GM23338 (cell line): ENCODE data around the gene LIAS. TPM values are rescaled to one million over a fixed set of nuclear protein-coding genes. Genes with fewer than 3 reads are reported as not detected.

Experiments
- ATAC-seq: fragments of 200-7000 bp; cut with Tn5 transposase; 3 replicates; pipeline ENCODE4 v1.9.1; 2020
- DNase-seq: peaks from one replicate; pipeline ENCODE4 v3.0.0-alpha.2; 2015; ENCODE audit warnings: low spot score
- H2AFZ ChIP-seq: fragments of 200-600 bp; sonication (generic); 2 replicates; pipeline ENCODE4 v1.8.0; 2016; ENCODE audit warnings: antibody characterized with exemption, mild to moderate bottlenecking, moderate library complexity
- H3F3A ChIP-seq: fragments of 200-600 bp; sonication (generic); replicated peaks from 2 replicates; pipeline ENCODE4 v1.8.0; 2017; ENCODE audit warnings: antibody characterized with exemption, mixed run types, low read depth
- H3K27ac ChIP-seq: fragments of 200-600 bp; sonication (generic); 2 replicates; pipeline ENCODE4 v1.6.1; 2016; ENCODE audit warnings: low read depth
- H3K27me3 ChIP-seq: fragments of 200-600 bp; sonication (generic); 2 replicates; pipeline ENCODE4 v1.8.0; 2016; ENCODE audit warnings: mild to moderate bottlenecking, mixed run types, moderate library complexity; ENCODE audit not compliant: insufficient read depth
- H3K36me3 ChIP-seq: fragments of 200-600 bp; sonication (generic); 2 replicates; pipeline ENCODE4 v1.8.0; 2016; ENCODE audit warnings: mild to moderate bottlenecking; ENCODE audit not compliant: insufficient read depth
- H3K4me1 ChIP-seq: fragments of 200-600 bp; sonication (generic); 2 replicates; pipeline ENCODE4 v1.8.0; 2016; ENCODE audit warnings: mild to moderate bottlenecking, moderate library complexity; ENCODE audit not compliant: insufficient read depth
- H3K4me2 ChIP-seq: fragments of 200-600 bp; sonication (generic); 2 replicates; pipeline ENCODE4 v1.7.1; 2017; ENCODE audit warnings: mixed run types
- H3K4me3 ChIP-seq: fragments of 200-600 bp; sonication (generic); 2 replicates; pipeline ENCODE4 v1.6.1; 2016; ENCODE audit warnings: mixed run types
- H3K79me2 ChIP-seq: fragments of 200-600 bp; sonication (generic); replicated peaks from 2 replicates; pipeline ENCODE4 v1.8.0; 2017; ENCODE audit warnings: mild to moderate bottlenecking; ENCODE audit not compliant: insufficient read depth
- H3K9me2 ChIP-seq: fragments of 200-600 bp; sonication (generic); 2 replicates; pipeline ENCODE4 v1.8.0; 2017; ENCODE audit not compliant: insufficient read depth
- H4K20me1 ChIP-seq: fragments of 200-600 bp; sonication (generic); replicated peaks from 2 replicates; pipeline ENCODE4 v1.8.0; 2017; ENCODE audit warnings: mild to moderate bottlenecking; ENCODE audit not compliant: insufficient read depth
- H3K27ac Mint-ChIP-seq: 2 replicates; pipeline ENCODE4 v1.8.0; 2020; ENCODE audit warnings: inconsistent platforms, mild to moderate bottlenecking, moderate library complexity, mixed read lengths
- H3K27me3 Mint-ChIP-seq: 3 replicates; pipeline ENCODE4 v1.8.0; 2022; ENCODE audit warnings: low read depth, mild to moderate bottlenecking, moderate library complexity, mixed read lengths, inconsistent platforms; ENCODE audit not compliant: insufficient read depth, poor library complexity
- H3K36me3 Mint-ChIP-seq: 3 replicates; pipeline ENCODE4 v1.8.0; 2021; ENCODE audit warnings: low read depth, mild to moderate bottlenecking, inconsistent platforms, moderate library complexity, mixed read lengths
- H3K4me1 Mint-ChIP-seq: 3 replicates; pipeline ENCODE4 v1.8.0; 2020; ENCODE audit warnings: mild to moderate bottlenecking, inconsistent platforms, mixed read lengths
- H3K4me3 Mint-ChIP-seq: 3 replicates; pipeline ENCODE4 v1.8.0; 2021; ENCODE audit warnings: moderate library complexity, mild to moderate bottlenecking, inconsistent platforms, mixed read lengths
- H3K9me3 Mint-ChIP-seq: 3 replicates; pipeline ENCODE4 v1.8.0; 2020; ENCODE audit warnings: moderate library complexity, mild to moderate bottlenecking, inconsistent platforms, mixed read lengths
- CREB1 ChIP-seq: fragments of 250-450 bp; sonication (Bioruptor Pico); IDR thresholded peaks from 2 replicates; pipeline ENCODE4 v1.5.0; 2020; ENCODE audit warnings: low read depth, mild to moderate bottlenecking, moderate library complexity
- EZH2 ChIP-seq: fragments of 200-600 bp; sonication (generic); IDR thresholded peaks from one replicate; pipeline ENCODE4 v1.8.0; 2017; ENCODE audit warnings: antibody characterized with exemption, mild to moderate bottlenecking, low read depth; ENCODE audit not compliant: unreplicated experiment
- EZH2phosphoT487 ChIP-seq: fragments of 200-600 bp; sonication (generic); IDR thresholded peaks from one replicate; pipeline ENCODE4 v1.8.1; 2018; ENCODE audit warnings: antibody characterized with exemption; ENCODE audit not compliant: unreplicated experiment
- JUNB ChIP-seq: IDR thresholded peaks from one replicate; pipeline ENCODE4 v1.6.1; 2016; ENCODE audit warnings: antibody characterized with exemption; ENCODE audit not compliant: unreplicated experiment
- NANOG ChIP-seq: IDR thresholded peaks from 2 replicates; pipeline ENCODE4 v1.6.1; 2016; ENCODE audit warnings: antibody characterized with exemption, borderline replicate concordance
- POLR2AphosphoS5 ChIP-seq: IDR thresholded peaks from 2 replicates; pipeline ENCODE4 v1.6.1; 2016; ENCODE audit warnings: antibody characterized with exemption, low read depth
- REST ChIP-seq: IDR thresholded peaks from one replicate; pipeline ENCODE4 v1.6.1; 2018; ENCODE audit warnings: antibody characterized with exemption; ENCODE audit not compliant: unreplicated experiment
- STAT1 ChIP-seq: IDR thresholded peaks from one replicate; pipeline ENCODE4 v1.6.1; 2016; ENCODE audit warnings: antibody characterized with exemption; ENCODE audit not compliant: unreplicated experiment
- ZNF114 ChIP-seq: fragments of 250-450 bp; sonication (Bioruptor Pico); IDR thresholded peaks from 2 replicates; pipeline ENCODE4 v1.5.0; 2020; ENCODE audit warnings: mild to moderate bottlenecking, moderate library complexity
- ZNF331 ChIP-seq: fragments of 250-450 bp; sonication (Bioruptor Pico); IDR thresholded peaks from 2 replicates; pipeline ENCODE4 v1.5.0; 2020; ENCODE audit warnings: low read depth, mild to moderate bottlenecking, moderate library complexity
- polyA plus RNA-seq: library from polyadenylated mRNA; unstranded; fragments of >200 nt; fragmentation: Nextera tagmentation; extraction: Ambion mirVana; gene quantifications from 2 replicates; pipeline ENCODE4 v1.2.1, GENCODE V29; 2016
- total RNA-seq: library from RNA; depleted of rRNA; stranded (reverse); fragments of >200 nt; shearing (Covaris generic); gene quantifications from 2 replicates; pipeline ENCODE4 v1.2.3, GENCODE V29; 2014
- TF ChIP-seq, protein P1 (sequence below): fragments of 250-450 bp; sonication (Bioruptor Pico); IDR thresholded peaks from 2 replicates; pipeline ENCODE4 v1.5.0; 2020; ENCODE audit warnings: mild to moderate bottlenecking, moderate library complexity
- TF ChIP-seq, protein P2 (sequence below), 2 experiments: fragments of 200-600 bp in 1 of 2; sonication (generic) in 1 of 2; conservative IDR thresholded peaks; 2 replicates each; pipeline versions ENCODE4 v1.5.1 to v1.6.1; 2016 to 2017; ENCODE audit warnings: antibody characterized with exemption in 2 of 2, low read depth in 2 of 2, mild to moderate bottlenecking in 2 of 2, moderate library complexity in 1 of 2
- TF ChIP-seq, protein P3 (sequence below): IDR thresholded peaks from 2 replicates; pipeline ENCODE4 v1.6.1; 2016; ENCODE audit warnings: antibody characterized with exemption

LIAS gene
- total and polyA plus RNA-seq, 2 experiments from 2014 or later: 17.5 to 18.7 TPM

DNA sequence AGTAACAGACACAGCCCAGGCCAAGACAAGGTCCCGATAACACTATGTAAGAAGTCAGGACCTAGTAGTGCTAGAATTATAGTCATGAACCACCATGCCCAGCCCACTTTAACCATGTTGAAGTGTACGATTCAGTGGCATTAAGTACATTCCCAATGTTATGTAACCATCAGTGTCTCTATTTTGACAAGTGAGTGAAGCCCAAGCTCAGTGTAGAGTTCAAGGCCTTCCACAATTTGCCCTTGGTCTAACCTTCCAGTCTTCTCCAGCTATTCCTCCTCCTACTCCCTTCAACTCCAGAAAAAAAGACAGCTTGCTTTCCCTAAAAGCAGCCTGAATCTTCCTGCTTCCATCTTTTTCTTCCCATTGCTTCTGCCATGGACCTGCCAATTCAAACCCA, 31.5 kb downstream of the LIAS start:
- Mint-ChIP-seq H3K36me3 (no peaks in the 10 kb centered on the region; the same call in 2 of the 3 replicates), H3K27me3 (no peaks in the 10 kb centered on the region), H3K4me3 (no peak overlapping the region), H3K27ac (no peak overlapping the region), H3K4me1 (no peaks in the 10 kb centered on the region), H3K9me3 (no peaks in the 10 kb centered on the region; the same call in 2 of the 3 replicates)
- no peaks in the 10 kb centered on the region for H3K27me3 ChIP-seq
- no peak overlapping the region for H2AFZ ChIP-seq
- H3K9me2 ChIP-seq: no peaks in the 10 kb centered on the region
- H3K4me2 ChIP-seq: no peak overlapping the region
- H3K36me3 ChIP-seq: no peaks in the 10 kb centered on the region
- no peak for DNase-seq
- H3K4me3 ChIP-seq: no peak overlapping the region
- no peak for ATAC-seq
- H3K27ac ChIP-seq: no peak overlapping the region
- H3K79me2 ChIP-seq: no peaks in the 10 kb centered on the region
- H4K20me1 ChIP-seq: no peaks in the 10 kb centered on the region
- H3K4me1 ChIP-seq: no peaks in the 10 kb centered on the region
- TF ChIP-seq ZNF331 (CRISPR knock-in tag): no peak
- TF ChIP-seq REST: no peak
- TF ChIP-seq EZH2phosphoT487: no peak
- TF ChIP-seq, protein P1, sequence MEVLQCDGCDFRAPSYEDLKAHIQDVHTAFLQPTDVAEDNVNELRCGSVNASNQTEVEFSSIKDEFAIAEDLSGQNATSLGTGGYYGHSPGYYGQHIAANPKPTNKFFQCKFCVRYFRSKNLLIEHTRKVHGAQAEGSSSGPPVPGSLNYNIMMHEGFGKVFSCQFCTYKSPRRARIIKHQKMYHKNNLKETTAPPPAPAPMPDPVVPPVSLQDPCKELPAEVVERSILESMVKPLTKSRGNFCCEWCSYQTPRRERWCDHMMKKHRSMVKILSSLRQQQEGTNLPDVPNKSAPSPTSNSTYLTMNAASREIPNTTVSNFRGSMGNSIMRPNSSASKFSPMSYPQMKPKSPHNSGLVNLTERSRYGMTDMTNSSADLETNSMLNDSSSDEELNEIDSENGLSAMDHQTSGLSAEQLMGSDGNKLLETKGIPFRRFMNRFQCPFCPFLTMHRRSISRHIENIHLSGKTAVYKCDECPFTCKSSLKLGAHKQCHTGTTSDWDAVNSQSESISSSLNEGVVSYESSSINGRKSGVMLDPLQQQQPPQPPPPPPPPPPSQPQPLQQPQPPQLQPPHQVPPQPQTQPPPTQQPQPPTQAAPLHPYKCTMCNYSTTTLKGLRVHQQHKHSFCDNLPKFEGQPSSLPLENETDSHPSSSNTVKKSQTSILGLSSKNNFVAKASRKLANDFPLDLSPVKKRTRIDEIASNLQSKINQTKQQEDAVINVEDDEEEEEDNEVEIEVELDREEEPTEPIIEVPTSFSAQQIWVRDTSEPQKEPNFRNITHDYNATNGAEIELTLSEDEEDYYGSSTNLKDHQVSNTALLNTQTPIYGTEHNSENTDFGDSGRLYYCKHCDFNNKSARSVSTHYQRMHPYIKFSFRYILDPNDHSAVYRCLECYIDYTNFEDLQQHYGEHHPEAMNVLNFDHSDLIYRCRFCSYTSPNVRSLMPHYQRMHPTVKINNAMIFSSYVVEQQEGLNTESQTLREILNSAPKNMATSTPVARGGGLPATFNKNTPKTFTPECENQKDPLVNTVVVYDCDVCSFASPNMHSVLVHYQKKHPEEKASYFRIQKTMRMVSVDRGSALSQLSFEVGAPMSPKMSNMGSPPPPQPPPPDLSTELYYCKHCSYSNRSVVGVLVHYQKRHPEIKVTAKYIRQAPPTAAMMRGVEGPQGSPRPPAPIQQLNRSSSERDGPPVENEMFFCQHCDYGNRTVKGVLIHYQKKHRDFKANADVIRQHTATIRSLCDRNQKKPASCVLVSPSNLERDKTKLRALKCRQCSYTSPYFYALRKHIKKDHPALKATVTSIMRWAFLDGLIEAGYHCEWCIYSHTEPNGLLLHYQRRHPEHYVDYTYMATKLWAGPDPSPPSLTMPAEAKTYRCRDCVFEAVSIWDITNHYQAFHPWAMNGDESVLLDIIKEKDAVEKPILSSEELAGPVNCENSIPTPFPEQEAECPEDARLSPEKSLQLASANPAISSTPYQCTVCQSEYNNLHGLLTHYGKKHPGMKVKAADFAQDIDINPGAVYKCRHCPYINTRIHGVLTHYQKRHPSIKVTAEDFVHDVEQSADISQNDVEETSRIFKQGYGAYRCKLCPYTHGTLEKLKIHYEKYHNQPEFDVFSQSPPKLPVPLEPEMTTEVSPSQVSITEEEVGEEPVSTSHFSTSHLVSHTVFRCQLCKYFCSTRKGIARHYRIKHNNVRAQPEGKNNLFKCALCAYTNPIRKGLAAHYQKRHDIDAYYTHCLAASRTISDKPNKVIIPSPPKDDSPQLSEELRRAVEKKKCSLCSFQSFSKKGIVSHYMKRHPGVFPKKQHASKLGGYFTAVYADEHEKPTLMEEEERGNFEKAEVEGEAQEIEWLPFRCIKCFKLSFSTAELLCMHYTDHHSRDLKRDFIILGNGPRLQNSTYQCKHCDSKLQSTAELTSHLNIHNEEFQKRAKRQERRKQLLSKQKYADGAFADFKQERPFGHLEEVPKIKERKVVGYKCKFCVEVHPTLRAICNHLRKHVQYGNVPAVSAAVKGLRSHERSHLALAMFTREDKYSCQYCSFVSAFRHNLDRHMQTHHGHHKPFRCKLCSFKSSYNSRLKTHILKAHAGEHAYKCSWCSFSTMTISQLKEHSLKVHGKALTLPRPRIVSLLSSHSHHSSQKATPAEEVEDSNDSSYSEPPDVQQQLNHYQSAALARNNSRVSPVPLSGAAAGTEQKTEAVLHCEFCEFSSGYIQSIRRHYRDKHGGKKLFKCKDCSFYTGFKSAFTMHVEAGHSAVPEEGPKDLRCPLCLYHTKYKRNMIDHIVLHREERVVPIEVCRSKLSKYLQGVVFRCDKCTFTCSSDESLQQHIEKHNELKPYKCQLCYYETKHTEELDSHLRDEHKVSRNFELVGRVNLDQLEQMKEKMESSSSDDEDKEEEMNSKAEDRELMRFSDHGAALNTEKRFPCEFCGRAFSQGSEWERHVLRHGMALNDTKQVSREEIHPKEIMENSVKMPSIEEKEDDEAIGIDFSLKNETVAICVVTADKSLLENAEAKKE (CRISPR knock-in tag): no peak
- TF ChIP-seq, protein P2, sequence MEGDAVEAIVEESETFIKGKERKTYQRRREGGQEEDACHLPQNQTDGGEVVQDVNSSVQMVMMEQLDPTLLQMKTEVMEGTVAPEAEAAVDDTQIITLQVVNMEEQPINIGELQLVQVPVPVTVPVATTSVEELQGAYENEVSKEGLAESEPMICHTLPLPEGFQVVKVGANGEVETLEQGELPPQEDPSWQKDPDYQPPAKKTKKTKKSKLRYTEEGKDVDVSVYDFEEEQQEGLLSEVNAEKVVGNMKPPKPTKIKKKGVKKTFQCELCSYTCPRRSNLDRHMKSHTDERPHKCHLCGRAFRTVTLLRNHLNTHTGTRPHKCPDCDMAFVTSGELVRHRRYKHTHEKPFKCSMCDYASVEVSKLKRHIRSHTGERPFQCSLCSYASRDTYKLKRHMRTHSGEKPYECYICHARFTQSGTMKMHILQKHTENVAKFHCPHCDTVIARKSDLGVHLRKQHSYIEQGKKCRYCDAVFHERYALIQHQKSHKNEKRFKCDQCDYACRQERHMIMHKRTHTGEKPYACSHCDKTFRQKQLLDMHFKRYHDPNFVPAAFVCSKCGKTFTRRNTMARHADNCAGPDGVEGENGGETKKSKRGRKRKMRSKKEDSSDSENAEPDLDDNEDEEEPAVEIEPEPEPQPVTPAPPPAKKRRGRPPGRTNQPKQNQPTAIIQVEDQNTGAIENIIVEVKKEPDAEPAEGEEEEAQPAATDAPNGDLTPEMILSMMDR (conservative IDR thresholded peaks at IDR 0.05; ENCODE audit: low read depth in 2 of 2): no peak
- no peak for TF ChIP-seq CREB1 (CRISPR knock-in tag)
- TF ChIP-seq EZH2: no peak
- TF ChIP-seq JUNB: no peak
- no peak for TF ChIP-seq STAT1
- TF ChIP-seq, protein P3, sequence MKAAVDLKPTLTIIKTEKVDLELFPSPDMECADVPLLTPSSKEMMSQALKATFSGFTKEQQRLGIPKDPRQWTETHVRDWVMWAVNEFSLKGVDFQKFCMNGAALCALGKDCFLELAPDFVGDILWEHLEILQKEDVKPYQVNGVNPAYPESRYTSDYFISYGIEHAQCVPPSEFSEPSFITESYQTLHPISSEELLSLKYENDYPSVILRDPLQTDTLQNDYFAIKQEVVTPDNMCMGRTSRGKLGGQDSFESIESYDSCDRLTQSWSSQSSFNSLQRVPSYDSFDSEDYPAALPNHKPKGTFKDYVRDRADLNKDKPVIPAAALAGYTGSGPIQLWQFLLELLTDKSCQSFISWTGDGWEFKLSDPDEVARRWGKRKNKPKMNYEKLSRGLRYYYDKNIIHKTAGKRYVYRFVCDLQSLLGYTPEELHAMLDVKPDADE: no peak
- no peak for TF ChIP-seq NANOG
- TF ChIP-seq POLR2AphosphoS5: no peak
- TF ChIP-seq ZNF114: no peak
- no peaks in the 10 kb centered on the region for H3F3A ChIP-seq
